Panc1 (cell line): ENCODE measurements around the gene TSPAN2.

Experiments used
- POLR2AphosphoS5 ChIP-seq: IDR thresholded peaks from 2 replicates; pipeline ENCODE4 v1.6.1; 2012; ENCODE audit warnings: mild to moderate bottlenecking, low read depth, low read length, moderate library complexity
- TCF7L2 ChIP-seq: IDR thresholded peaks from 2 replicates; pipeline ENCODE4 v1.6.1; 2011; ENCODE audit warnings: mild to moderate bottlenecking, low read depth, low read length, inconsistent platforms
- TF ChIP-seq, protein P1 (sequence below): fragments of 450-650 bp; IDR thresholded peaks from 2 replicates; pipeline ENCODE4 v1.5.1; 2017; ENCODE audit warnings: mild to moderate bottlenecking

- TF ChIP-seq, protein P1, sequence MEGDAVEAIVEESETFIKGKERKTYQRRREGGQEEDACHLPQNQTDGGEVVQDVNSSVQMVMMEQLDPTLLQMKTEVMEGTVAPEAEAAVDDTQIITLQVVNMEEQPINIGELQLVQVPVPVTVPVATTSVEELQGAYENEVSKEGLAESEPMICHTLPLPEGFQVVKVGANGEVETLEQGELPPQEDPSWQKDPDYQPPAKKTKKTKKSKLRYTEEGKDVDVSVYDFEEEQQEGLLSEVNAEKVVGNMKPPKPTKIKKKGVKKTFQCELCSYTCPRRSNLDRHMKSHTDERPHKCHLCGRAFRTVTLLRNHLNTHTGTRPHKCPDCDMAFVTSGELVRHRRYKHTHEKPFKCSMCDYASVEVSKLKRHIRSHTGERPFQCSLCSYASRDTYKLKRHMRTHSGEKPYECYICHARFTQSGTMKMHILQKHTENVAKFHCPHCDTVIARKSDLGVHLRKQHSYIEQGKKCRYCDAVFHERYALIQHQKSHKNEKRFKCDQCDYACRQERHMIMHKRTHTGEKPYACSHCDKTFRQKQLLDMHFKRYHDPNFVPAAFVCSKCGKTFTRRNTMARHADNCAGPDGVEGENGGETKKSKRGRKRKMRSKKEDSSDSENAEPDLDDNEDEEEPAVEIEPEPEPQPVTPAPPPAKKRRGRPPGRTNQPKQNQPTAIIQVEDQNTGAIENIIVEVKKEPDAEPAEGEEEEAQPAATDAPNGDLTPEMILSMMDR, result no peak
- TF ChIP-seq POLR2AphosphoS5 (no peak), TCF7L2 (no peak)
Measured at GRCh38 chr1:115006191-115006590, 83.1 kb downstream of the TSPAN2 start.
